ENCODE results near the gene ZNF346.

Gene ZNF346

GRCh38 chr5:177070536-177071191, 48.2 kb downstream of the ZNF346 start:
- DNase-seq (ENCODE audit: low read depth in 3 of 3) = no peak

- DNase-seq (ENCODE audit: low read depth in 3 of 3) = peak; percentile 25 to 68 (median 45)
These were observed 49.3 kb downstream of the ZNF346 start for GRCh38 chr5:177071666-177072385.

- DNase-seq (ENCODE audit: low read depth in 3 of 3) = no peak
These were observed 54.8 kb downstream of the ZNF346 start for GRCh38 chr5:177077335-177077734.

GRCh38 chr5:177079606-177080005, 57.1 kb downstream of the ZNF346 start:
- no peak for DNase-seq (ENCODE audit: low read depth in 3 of 3)

GRCh38 chr5:177080265-177080664, 57.8 kb downstream of the ZNF346 start:
- DNase-seq (ENCODE audit: low read depth in 3 of 3) = no peak

GRCh38 chr5:177081859-177082258, 59.4 kb downstream of the ZNF346 start:
- DNase-seq (ENCODE audit: low read depth in 3 of 3) = no peak

GRCh38 chr5:177083357-177083756, 60.9 kb downstream of the ZNF346 start:
- no peak for DNase-seq (ENCODE audit: low read depth in 3 of 3)

- DNase-seq (ENCODE audit: low read depth in 3 of 3) = no peak
These were observed 61.7 kb downstream of the ZNF346 start for GRCh38 chr5:177084175-177084574.

GRCh38 chr5:177085985-177086653, 63.6 kb downstream of the ZNF346 start:
- DNase-seq (ENCODE audit: low read depth in 3 of 3) = no peak

GRCh38 chr5:177086654-177087397, 64.3 kb downstream of the ZNF346 start, which contains the start of gene FGFR4:
Gene FGFR4, plus strand, starts transcription at chr5:177086915. Its CDS starts 2,688 bp downstream, at chr5:177089603.
- DNase-seq (ENCODE audit: low read depth in 3 of 3) = peak in 2 of 3 experiments; percentile 31 to 54

- no peak for DNase-seq (ENCODE audit: low read depth in 3 of 3)
These were observed 65.0 kb downstream of the ZNF346 start for GRCh38 chr5:177087398-177088005.

- no peak for DNase-seq (ENCODE audit: low read depth in 3 of 3)
These were observed 66.6 kb downstream of the ZNF346 start for GRCh38 chr5:177089127-177089526.

- no peak for DNase-seq (ENCODE audit: low read depth in 3 of 3)
These were observed 67.5 kb downstream of the ZNF346 start for GRCh38 chr5:177089825-177090641.

GRCh38 chr5:177090813-177091212, 68.3 kb downstream of the ZNF346 start:
- no peak for DNase-seq (ENCODE audit: low read depth in 3 of 3)

GRCh38 chr5:177091232-177091631, 68.7 kb downstream of the ZNF346 start:
- no peak for DNase-seq (ENCODE audit: low read depth in 3 of 3)

GRCh38 chr5:177092178-177093081, 69.9 kb downstream of the ZNF346 start:
- no peak for DNase-seq (ENCODE audit: low read depth in 3 of 3)

GRCh38 chr5:177093082-177093712, 70.7 kb downstream of the ZNF346 start:
- DNase-seq (ENCODE audit: low read depth in 3 of 3) = no peak

- no peak for DNase-seq (ENCODE audit: low read depth in 3 of 3)
These were observed 71.3 kb downstream of the ZNF346 start for GRCh38 chr5:177093803-177094202.

All from stimulated activated CD4-positive, alpha-beta T cell treated with anti-CD3 and anti-CD28 coated beads, TNF-alpha, amount 100 ng/mL, for 24 hours (primary cell).